ENCODE measurements around the gene TEX26.

TEX26 gene

GRCh38 chr13:30984620-30985019, 52.2 kb downstream of the TEX26 start:
- TF ChIP-seq CREB1 (IDR thresholded peaks at IDR 0.05; ENCODE audit: low read depth) (no peak), EP300 (IDR thresholded peaks at IDR 0.05; ENCODE audit: borderline replicate concordance) (no peak), NFIC (IDR thresholded peaks at IDR 0.05) (no peak)

DNA sequence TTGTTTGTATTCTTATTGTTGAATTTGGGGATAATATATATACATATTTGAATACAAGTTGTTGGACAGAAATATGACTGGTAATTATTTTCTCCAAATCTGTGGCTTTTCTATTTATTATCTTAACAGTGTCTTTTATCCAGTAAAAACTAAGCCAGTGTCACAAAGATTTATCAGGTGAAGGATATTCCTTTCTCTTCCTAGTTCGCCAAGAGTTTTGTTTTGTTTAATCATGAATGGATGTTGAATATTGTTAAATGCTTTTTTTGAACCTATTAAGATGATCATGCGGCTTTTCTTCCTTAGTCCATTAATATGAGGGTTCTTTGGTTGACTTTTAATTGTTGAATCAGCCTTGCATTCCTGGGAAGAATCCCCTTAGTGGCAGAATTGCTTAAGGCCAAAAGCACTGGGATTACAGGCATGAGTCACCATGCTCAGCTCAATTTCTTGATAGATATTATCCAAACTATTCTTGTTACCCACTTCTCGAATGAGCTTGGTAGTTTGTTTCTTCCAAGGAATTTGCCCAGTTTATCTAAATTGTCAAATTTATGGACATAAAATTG, 53.3 kb downstream of the TEX26 start:
- no peak for TF ChIP-seq CREB1 (IDR thresholded peaks at IDR 0.05; ENCODE audit: low read depth)
- TF ChIP-seq, protein P1, sequence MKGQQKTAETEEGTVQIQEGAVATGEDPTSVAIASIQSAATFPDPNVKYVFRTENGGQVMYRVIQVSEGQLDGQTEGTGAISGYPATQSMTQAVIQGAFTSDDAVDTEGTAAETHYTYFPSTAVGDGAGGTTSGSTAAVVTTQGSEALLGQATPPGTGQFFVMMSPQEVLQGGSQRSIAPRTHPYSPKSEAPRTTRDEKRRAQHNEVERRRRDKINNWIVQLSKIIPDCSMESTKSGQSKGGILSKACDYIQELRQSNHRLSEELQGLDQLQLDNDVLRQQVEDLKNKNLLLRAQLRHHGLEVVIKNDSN (IDR thresholded peaks at IDR 0.05): no peak
- TF ChIP-seq CEBPB (IDR thresholded peaks at IDR 0.05): no peak
- no peak for TF ChIP-seq TCF12 (IDR thresholded peaks at IDR 0.05; ENCODE audit: low read depth)
- TF ChIP-seq RAD21 (IDR thresholded peaks at IDR 0.05; ENCODE audit: low read depth): no peak
- TF ChIP-seq TAF1 (IDR thresholded peaks at IDR 0.05; ENCODE audit: low read depth): no peak
- no peak for TF ChIP-seq REST (IDR thresholded peaks at IDR 0.05; ENCODE audit: low read depth)
- TF ChIP-seq TEAD4 (IDR thresholded peaks at IDR 0.05): no peak
- no peak for TF ChIP-seq EP300 (IDR thresholded peaks at IDR 0.05; ENCODE audit: borderline replicate concordance)
- no peak for TF ChIP-seq YY1 (IDR thresholded peaks at IDR 0.05; ENCODE audit: low read depth)
- TF ChIP-seq FOXM1 (IDR thresholded peaks at IDR 0.05; ENCODE audit: borderline replicate concordance, low read depth): no peak
- no peak for TF ChIP-seq NFIC (IDR thresholded peaks at IDR 0.05)
- no peak for TF ChIP-seq ZBTB7A (IDR thresholded peaks at IDR 0.05; ENCODE audit: low read depth)
- no peak for TF ChIP-seq MAX (IDR thresholded peaks at IDR 0.05)

GRCh38 chr13:30991184-30991583, 58.7 kb downstream of the TEX26 start:
- TF ChIP-seq YY1 (IDR thresholded peaks at IDR 0.05; ENCODE audit: low read depth): no peak
- no peak for TF ChIP-seq EP300 (IDR thresholded peaks at IDR 0.05; ENCODE audit: borderline replicate concordance)
- TF ChIP-seq CREB1 (IDR thresholded peaks at IDR 0.05; ENCODE audit: low read depth): no peak
- no peak for TF ChIP-seq FOXM1 (IDR thresholded peaks at IDR 0.05; ENCODE audit: borderline replicate concordance, low read depth)
- no peak for TF ChIP-seq RAD21 (IDR thresholded peaks at IDR 0.05; ENCODE audit: low read depth)
- no peak for TF ChIP-seq EGR1 (IDR thresholded peaks at IDR 0.05)
- TF ChIP-seq TCF12 (IDR thresholded peaks at IDR 0.05; ENCODE audit: low read depth): no peak
- no peak for TF ChIP-seq MAX (IDR thresholded peaks at IDR 0.05)

GRCh38 chr13:30991922-30992321, 59.5 kb downstream of the TEX26 start:
- TF ChIP-seq, protein P1 (IDR thresholded peaks at IDR 0.05): no peak
- no peak for TF ChIP-seq NFIC (IDR thresholded peaks at IDR 0.05)

- TF ChIP-seq EGR1 (IDR thresholded peaks at IDR 0.05) (no peak), TAF1 (IDR thresholded peaks at IDR 0.05; ENCODE audit: low read depth) (no peak), NFIC (IDR thresholded peaks at IDR 0.05) (no peak), CREB1 (IDR thresholded peaks at IDR 0.05; ENCODE audit: low read depth) (no peak), ZBTB7A (IDR thresholded peaks at IDR 0.05; ENCODE audit: low read depth) (no peak), TEAD4 (IDR thresholded peaks at IDR 0.05) (no peak), CEBPB (IDR thresholded peaks at IDR 0.05) (no peak), REST (IDR thresholded peaks at IDR 0.05; ENCODE audit: low read depth) (no peak)
- TF ChIP-seq, protein P1 (IDR thresholded peaks at IDR 0.05): no peak
Observed at GRCh38 chr13:30995331-30995730, 62.9 kb downstream of the TEX26 start.

DNA sequence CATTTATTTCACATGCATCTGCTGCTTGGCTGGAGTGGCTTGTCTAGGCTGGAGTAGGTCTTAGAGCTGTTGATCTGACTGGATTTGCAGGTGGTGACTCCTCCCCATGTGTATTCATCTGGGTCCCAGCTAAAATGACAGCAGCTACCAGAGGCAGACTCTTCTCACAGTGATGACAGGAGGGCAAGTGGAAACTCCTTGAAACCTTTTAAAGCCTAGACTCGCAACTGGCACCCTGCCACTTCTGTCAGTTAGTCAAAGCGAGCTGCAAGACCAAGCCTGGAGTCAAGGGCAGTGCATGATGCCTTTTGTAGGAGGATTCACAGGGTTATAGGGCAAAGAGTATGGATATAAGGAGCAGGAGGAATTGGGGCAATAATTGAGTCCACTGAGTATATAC, 65.2 kb downstream of the TEX26 start:
- TF ChIP-seq, protein P1 (IDR thresholded peaks at IDR 0.05): no peak
- TF ChIP-seq NFIC (IDR thresholded peaks at IDR 0.05) (no peak), TAF1 (IDR thresholded peaks at IDR 0.05; ENCODE audit: low read depth) (no peak), FOXM1 (IDR thresholded peaks at IDR 0.05; ENCODE audit: borderline replicate concordance, low read depth) (no peak), CREB1 (IDR thresholded peaks at IDR 0.05; ENCODE audit: low read depth) (no peak), RAD21 (IDR thresholded peaks at IDR 0.05; ENCODE audit: low read depth) (no peak), REST (IDR thresholded peaks at IDR 0.05; ENCODE audit: low read depth) (no peak), MAX (IDR thresholded peaks at IDR 0.05) (no peak), TCF12 (IDR thresholded peaks at IDR 0.05; ENCODE audit: low read depth) (no peak), YY1 (IDR thresholded peaks at IDR 0.05; ENCODE audit: low read depth) (no peak), TEAD4 (IDR thresholded peaks at IDR 0.05) (no peak), ZBTB7A (IDR thresholded peaks at IDR 0.05; ENCODE audit: low read depth) (no peak)

All from Ishikawa (cell line).